ENCODE data around the gene TBC1D10A. TPM values are rescaled to one million over a fixed set of nuclear protein-coding genes. Genes with fewer than 3 reads are reported as not detected.
A peak's percentile ranks its signal among the peaks of the same experiment; 100 is the strongest.

Gene TBC1D10A
- total RNA-seq, 1 experiment from 2014 or later: 18.6 TPM

DNA sequence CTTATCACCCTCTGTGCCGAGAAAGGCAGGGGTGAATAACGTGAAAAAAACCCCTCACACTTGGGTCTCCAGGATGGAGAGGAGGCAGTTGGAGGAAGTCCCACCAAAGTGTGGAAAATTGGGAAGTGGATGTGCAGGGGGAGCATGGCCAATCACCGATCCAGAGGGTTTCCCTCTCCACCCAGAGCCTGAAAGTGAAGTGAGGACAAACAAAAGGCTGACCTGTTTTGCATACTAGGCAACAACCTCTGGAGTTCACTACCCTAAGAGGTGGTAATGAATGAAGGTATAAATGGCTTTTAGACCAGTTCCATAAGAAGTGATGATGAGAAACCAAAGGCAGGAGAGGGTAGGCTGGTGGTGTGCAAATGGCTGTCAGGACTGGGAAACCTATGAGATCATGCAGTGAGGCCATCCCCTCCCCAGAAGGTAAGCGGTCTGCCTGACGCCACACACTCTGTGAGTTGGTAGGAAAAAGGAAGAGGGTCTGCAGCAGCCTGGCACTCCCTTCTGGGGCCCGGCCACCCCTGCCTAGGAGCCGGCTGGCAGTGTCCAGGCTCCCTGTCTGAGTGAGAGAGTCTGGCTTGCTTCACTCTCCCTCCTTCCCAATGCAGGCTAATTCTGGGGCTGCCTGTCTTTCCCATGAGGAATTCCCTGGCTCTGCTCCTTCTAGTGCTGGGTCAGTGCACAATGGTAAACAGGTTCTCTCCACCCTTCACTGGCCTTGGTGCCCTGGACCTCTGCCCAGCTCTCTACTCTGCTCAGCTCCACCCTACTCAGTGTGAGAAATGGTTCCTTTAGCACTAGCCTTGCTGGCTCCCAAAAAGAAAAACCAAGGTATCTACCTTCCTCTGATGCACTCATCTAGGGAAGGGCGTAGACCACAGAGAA lies 15.6 kb downstream of the TBC1D10A start:
- Histone ChIP-seq H2AFZ (ENCODE audit: low read depth, low read length, poor library complexity, severe bottlenecking) (no peak overlapping the region), H3K4me3 (replicated peaks in 1 of 2; ENCODE audit: low read depth in 1 of 2, low read length in 2 of 2) (peak overlapping the region in 1 of 2 experiments; percentile 33; a peak in 1 of 4 replicates), H3K79me2 (ENCODE audit: insufficient read depth, low read length) (peaks cover 8% of the 10 kb centered on the region; the same call in 1 of the 2 replicates), H3K27me3 (ENCODE audit: insufficient read depth, low read length) (no peaks in the 10 kb centered on the region), H3K36me3 (ENCODE audit: control insufficient read depth in 1 of 2, insufficient read depth in 2 of 2, low read length in 2 of 2) (no peaks in the 10 kb centered on the region), H4K20me1 (ENCODE audit: insufficient read depth) (no peaks in the 10 kb centered on the region), H3K9ac (ENCODE audit: low read length) (peak overlapping the region; percentile 34), H3K4me2 (ENCODE audit: low read length) (peak overlapping the region; percentile 72), H3K9me2 (ENCODE audit: insufficient read depth) (no peaks in the 10 kb centered on the region), H3K4me1 (ENCODE audit: control insufficient read depth in 1 of 2, insufficient read depth in 2 of 2, low read length in 2 of 2) (peaks cover 47 to 94% of the 10 kb centered on the region in 2 experiments), H3K9me3 (ENCODE audit: control insufficient read depth in 1 of 2, insufficient read depth in 1 of 2, low read depth in 1 of 2, low read length in 2 of 2) (no peaks in the 10 kb centered on the region), H3K27ac (ENCODE audit: low read depth, low read length) (peak overlapping the region; percentile 19)
- ChIA-PET POLR2A (no interaction called here), CTCF (interaction anchor here (0.9 kb wide), 1 partner anchor 23 kb away, joined by 3 read pairs; no protein-coding TSS in a partner anchor), RAD21 (ENCODE audit: low non-redundant PET in 1 of 2, low total read pairs in 2 of 2, uncharacterized antibody in 2 of 2, unreplicated experiment in 2 of 2) (no interaction called here)
- BruUV-seq (replicated peaks): no TSS peak
- intact Hi-C loops (cut with micrococcal nuclease): no loop called here
- DNase-seq (ENCODE audit: low read depth, low spot score) (no peak), ATAC-seq (peak; percentile 32; the same call in 1 of the 2 replicates)
- no peak for TF ChIP-seq EZH2phosphoT487 (IDR thresholded peaks at IDR 0.05; ENCODE audit: borderline replicate concordance)
- TF ChIP-seq POLR2A (IDR thresholded peaks at IDR 0.05; ENCODE audit: borderline replicate concordance, extremely low read depth, insufficient read depth, insufficient read length): no peak
- no peak for TF ChIP-seq CEBPB (IDR thresholded peaks at IDR 0.05; ENCODE audit: low read depth)
- TF ChIP-seq ZFX (IDR thresholded peaks at IDR 0.05): no peak
- no peak for TF ChIP-seq EZH2 (IDR thresholded peaks at IDR 0.05)
- no peak for TF ChIP-seq ATF3 (IDR thresholded peaks at IDR 0.05)
- TF ChIP-seq CBX3 (IDR thresholded peaks at IDR 0.05; ENCODE audit: low read depth): no peak
- TF ChIP-seq POLR2AphosphoS5 (IDR thresholded peaks at IDR 0.05; ENCODE audit: low read depth, low read length): no peak
- TF ChIP-seq YY1 (IDR thresholded peaks at IDR 0.05; ENCODE audit: extremely low read depth, insufficient replicate concordance, low read depth, low read length): no peak

Measured in HCT116 (cell line).